Mammary epithelial cell (primary cell): Measurements from ENCODE around the gene TRPM8.

ENCODE experiments used
- EZH2 ChIP-seq: IDR thresholded peaks from 2 replicates; pipeline ENCODE4 v1.6.1; 2012; ENCODE audit warnings: low read length, inconsistent platforms, borderline replicate concordance
- TF ChIP-seq, protein P1 (sequence below), 2 donors: IDR thresholded peaks in 1 of 2; conservative IDR thresholded peaks in 1 of 2; 2 replicates each; pipeline ENCODE4 v1.5.1; 2011 to 2012; ENCODE audit warnings: inconsistent platforms in 2 of 2, low read length in 2 of 2, mild to moderate bottlenecking in 2 of 2, control low read depth in 1 of 2, low read depth in 1 of 2; ENCODE audit not compliant: insufficient read depth in 1 of 2; ENCODE audit errors: extremely low read depth in 1 of 2

DNA sequence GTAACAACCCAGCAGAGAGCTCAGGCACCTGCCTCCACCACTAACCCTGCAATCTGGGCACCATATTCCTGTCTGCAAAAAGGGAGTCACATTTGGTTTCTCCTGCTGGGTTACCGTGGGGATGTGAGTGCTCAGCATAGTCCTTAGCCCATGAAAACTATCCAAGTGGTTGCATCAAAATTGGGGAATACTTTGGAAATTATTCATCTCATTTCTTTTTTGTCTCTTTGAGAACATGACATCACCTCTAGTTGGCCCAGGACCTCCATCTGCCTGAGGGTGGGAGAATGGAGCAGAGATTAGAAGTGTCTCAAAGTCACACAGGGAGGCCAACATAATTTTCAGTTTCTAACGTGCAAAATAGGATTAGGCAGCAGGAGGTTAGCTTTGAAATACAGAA, 114.0 kb downstream of the TRPM8 start:
- TF ChIP-seq, protein P1, sequence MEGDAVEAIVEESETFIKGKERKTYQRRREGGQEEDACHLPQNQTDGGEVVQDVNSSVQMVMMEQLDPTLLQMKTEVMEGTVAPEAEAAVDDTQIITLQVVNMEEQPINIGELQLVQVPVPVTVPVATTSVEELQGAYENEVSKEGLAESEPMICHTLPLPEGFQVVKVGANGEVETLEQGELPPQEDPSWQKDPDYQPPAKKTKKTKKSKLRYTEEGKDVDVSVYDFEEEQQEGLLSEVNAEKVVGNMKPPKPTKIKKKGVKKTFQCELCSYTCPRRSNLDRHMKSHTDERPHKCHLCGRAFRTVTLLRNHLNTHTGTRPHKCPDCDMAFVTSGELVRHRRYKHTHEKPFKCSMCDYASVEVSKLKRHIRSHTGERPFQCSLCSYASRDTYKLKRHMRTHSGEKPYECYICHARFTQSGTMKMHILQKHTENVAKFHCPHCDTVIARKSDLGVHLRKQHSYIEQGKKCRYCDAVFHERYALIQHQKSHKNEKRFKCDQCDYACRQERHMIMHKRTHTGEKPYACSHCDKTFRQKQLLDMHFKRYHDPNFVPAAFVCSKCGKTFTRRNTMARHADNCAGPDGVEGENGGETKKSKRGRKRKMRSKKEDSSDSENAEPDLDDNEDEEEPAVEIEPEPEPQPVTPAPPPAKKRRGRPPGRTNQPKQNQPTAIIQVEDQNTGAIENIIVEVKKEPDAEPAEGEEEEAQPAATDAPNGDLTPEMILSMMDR (conservative IDR thresholded peaks at IDR 0.05 in 1 of 2, IDR thresholded peaks at IDR 0.05 in 1 of 2; ENCODE audit: extremely low read depth in 1 of 2, insufficient read depth in 1 of 2, low read depth in 1 of 2, low read length in 2 of 2): no peak
- no peak for TF ChIP-seq EZH2
